Heart left ventricle (tissue), 13 donors: ENCODE measurements around the gene CLASP2.

Experiments used
- CTCF ChIP-seq, 12 donors: fragments of 200-600 bp; sonication (generic) in 4 of 12; IDR thresholded peaks; one replicate each; pipeline versions ENCODE4 v1.5.0 to v1.8.0; 2018 to 2022; ENCODE audit warnings: antibody characterized with exemption in 12 of 12, mild to moderate bottlenecking in 5 of 12
- POLR2A ChIP-seq, 2 donors: fragments of 450-650 bp; IDR thresholded peaks; one replicate each; pipeline ENCODE4 v1.6.1; 2017; ENCODE audit warnings: antibody characterized with exemption in 2 of 2, mild to moderate bottlenecking in 2 of 2, moderate library complexity in 2 of 2
- donor health status: ischemic (EF 13 %, LVEDD 7.1; RV severe dilation, severe dysfunction).
- donor health status: DM: no; HTN: yes; CAD: no.
- donor health status: DM: no; HTN: no; CAD: no.
- donor health status: ischemic (EF 25% LVEDD 6.9; RV normal size, moderate dysfunction).
- donor health status: ischemic (EF 25% LVEDD 5.7; RV mildly dilated, moderate dysfunction).
- donor health status: ischemic (EF 35%, LVEDD 5.7; RV mildly dilated, moderate dysfunction).
- donor health status: nonischemic (EF 11% LVEDD 7.7; RV severe dilation, severe dysfunction).
- donor health status: DM: yes; HTN: yes; CAD: no.
- donor health status: PGD.
- donor health status: ischemic (EF 29% LVEDD 5.4; RV normal size, mild dysfunction).
- donor health status: nonischemic (EF 23%, LVEDD 6.1; RV moderate dilation, normal function).

GRCh38 chr3:33602829-33603228 is 115.2 kb downstream of the CLASP2 start:
- no peak for TF ChIP-seq CTCF (IDR thresholded peaks at IDR 0.05)
- TF ChIP-seq POLR2A (IDR thresholded peaks at IDR 0.05) = no peak
